Prostate gland (tissue), 2 donors: Measurements from ENCODE around the gene ANO3.

Source experiments
- POLR2A ChIP-seq: fragments of 450-650 bp; IDR thresholded peaks from one replicate; pipeline ENCODE4 v1.6.1; 2016; ENCODE audit warnings: antibody characterized with exemption, mild to moderate bottlenecking
- POLR2AphosphoS5 ChIP-seq: sonication (generic); formaldehyde crosslinking; IDR thresholded peaks from one replicate; pipeline ENCODE4 v1.6.1; 2017; ENCODE audit warnings: antibody characterized with exemption
- TF ChIP-seq, protein P1 (sequence below), 4 experiments: fragments of 200-600 bp in 2 of 4; fragments of 450-650 bp in 2 of 4; sonication (generic) in 2 of 4; IDR thresholded peaks; 1 replicate in 3 of 4; 2 replicates in 1 of 4; pipeline ENCODE4 v1.5.1; 2016 to 2019; ENCODE audit warnings: antibody characterized with exemption in 4 of 4, mild to moderate bottlenecking in 2 of 4, moderate library complexity in 2 of 4

GRCh38 chr11:26321516-26321915 is 10.4 kb upstream of the ANO3 start:
- TF ChIP-seq, protein P1, sequence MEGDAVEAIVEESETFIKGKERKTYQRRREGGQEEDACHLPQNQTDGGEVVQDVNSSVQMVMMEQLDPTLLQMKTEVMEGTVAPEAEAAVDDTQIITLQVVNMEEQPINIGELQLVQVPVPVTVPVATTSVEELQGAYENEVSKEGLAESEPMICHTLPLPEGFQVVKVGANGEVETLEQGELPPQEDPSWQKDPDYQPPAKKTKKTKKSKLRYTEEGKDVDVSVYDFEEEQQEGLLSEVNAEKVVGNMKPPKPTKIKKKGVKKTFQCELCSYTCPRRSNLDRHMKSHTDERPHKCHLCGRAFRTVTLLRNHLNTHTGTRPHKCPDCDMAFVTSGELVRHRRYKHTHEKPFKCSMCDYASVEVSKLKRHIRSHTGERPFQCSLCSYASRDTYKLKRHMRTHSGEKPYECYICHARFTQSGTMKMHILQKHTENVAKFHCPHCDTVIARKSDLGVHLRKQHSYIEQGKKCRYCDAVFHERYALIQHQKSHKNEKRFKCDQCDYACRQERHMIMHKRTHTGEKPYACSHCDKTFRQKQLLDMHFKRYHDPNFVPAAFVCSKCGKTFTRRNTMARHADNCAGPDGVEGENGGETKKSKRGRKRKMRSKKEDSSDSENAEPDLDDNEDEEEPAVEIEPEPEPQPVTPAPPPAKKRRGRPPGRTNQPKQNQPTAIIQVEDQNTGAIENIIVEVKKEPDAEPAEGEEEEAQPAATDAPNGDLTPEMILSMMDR (IDR thresholded peaks at IDR 0.05): no peak
- no peak for TF ChIP-seq POLR2A
- TF ChIP-seq POLR2AphosphoS5: no peak
